Muscle of back (tissue), 11 donors: ENCODE measurements around the gene MFAP4. TPM values are rescaled to one million over a fixed set of nuclear protein-coding genes. Genes with fewer than 3 reads are reported as not detected.
"Not testable (repeated sequence)": the region's sequence is repeated elsewhere in the genome, so short reads cannot be mapped to it uniquely, and the experiment has no call there.

Experiments used
- DNase-seq, 3 donors: peaks; one replicate each; pipeline versions ENCODE4 v3.0.0 to v3.0.0-alpha.2; 2013
- polyA plus RNA-seq, 10 donors: library from polyadenylated mRNA; unstranded; fragments of 120-200 nt; gene quantifications; one replicate each; pipeline ENCODE4 v1.2.1, GENCODE V29; 2013; ENCODE audit not compliant: insufficient read length in 10 of 10

The MFAP4 gene
- polyA plus RNA-seq, 10 donors = 247 to 372 (median 275) TPM

DNA sequence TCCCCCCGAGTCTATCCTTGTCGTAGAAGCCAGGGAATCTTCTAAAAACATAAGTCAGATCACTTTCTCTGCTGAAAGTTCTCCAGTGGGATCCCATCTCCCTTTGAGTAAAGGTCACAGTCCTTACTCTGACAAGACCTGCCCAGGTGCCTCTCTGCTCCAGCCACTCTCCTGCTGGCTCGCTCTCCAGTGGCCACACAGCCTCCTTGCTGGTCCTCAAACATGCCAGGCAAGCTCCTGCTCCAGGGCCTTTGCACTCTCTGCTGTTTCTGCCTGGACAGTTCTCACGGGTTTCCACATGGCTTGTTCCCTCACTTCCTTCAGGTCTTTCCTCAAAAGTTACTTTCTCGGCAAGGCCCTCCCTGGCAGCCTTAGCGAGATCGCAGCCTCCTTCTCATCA lies 27.8 kb downstream of the MFAP4 start:
- no peak for DNase-seq

- no peak for DNase-seq
Measured at GRCh38 chr17:19357761-19358160, 29.2 kb downstream of the MFAP4 start.

- DNase-seq = no peak
Measured at GRCh38 chr17:19357351-19357750, 29.6 kb downstream of the MFAP4 start.

DNA sequence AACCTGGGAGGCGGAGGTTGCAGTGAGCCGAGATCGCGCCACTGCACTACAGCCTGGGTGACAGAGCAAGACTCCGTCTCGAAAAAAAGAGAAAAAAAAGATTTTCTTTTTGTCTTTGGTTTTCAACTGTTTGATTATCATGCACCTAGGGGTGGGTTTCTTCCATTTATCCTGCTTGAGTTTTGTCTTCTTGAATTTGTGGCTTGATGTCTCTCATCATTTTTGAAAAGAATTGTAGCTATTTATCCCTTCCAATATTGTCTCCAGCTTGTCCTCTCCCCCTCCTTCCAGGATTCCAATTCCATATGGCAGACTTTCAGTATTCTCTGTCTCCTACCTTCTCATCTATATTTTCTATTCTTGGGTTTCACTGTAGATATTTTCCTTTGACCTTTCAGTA lies 32.2 kb downstream of the MFAP4 start:
- DNase-seq = no peak

DNA sequence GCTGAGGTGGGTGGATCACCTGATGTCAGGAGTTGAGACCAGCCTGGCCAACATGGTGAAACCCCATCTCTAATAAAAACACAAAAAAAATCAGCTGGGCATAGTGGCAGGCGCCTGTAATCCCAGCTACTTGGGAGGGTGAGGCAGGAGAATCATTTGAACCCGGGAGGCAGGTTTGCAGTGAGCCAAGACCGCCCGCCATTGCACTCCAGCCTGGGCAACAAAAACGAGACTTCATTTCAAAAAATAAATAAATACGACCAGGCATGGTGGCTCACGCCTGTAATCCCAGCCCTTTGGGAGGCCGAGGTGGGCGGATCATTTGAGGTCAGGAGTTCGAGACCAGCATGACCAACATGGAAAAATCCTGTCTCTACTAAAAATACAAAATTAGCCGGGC lies 33.6 kb downstream of the MFAP4 start:
- DNase-seq = not testable (repeated sequence)

- no peak for DNase-seq
Measured at GRCh38 chr17:19348806-19349205, 38.2 kb downstream of the MFAP4 start.

- DNase-seq = no peak
Measured at GRCh38 chr17:19348081-19348650, 38.8 kb downstream of the MFAP4 start.

DNA sequence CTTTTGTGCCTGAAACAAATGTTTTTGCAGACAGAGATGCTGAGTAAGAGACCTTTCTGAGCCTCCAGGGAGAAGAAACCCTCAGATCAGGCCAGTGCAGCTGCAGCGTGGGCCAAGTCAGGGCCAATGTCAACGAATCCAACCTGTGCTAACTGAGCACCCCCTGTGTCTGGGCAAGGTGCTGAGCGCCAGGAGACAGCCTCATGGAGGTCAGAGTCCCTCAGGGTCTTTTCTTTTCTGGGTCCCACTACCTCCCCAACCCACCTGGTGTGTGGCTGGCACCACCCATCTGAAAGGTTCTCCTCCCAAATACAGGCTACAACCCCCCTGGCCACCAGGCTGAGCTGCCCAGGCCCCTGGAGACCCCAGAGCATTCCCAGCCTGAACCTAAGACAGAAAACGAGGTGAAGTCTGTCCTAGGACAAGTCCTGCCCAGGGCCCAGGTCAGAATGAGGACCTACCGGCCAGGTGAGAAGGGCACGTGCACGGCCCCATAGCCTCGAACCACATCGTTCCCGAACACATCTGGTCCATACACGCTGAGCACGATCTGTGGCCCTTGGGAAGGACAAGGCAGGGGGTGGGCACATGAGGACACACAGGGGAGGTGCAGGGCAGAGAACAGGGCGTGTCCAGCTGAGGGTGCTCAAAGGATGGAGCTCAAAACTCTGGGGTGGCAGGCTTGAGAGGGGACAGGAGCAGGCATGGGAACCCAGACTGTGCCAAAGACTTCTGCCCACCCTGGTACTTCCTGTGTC lies 39.5 kb downstream of the MFAP4 start:
- DNase-seq = no peak

- DNase-seq = peak; percentile 66 to 87 (median 75)
Measured at GRCh38 chr17:19346351-19347255, 40.4 kb downstream of the MFAP4 start.

DNA sequence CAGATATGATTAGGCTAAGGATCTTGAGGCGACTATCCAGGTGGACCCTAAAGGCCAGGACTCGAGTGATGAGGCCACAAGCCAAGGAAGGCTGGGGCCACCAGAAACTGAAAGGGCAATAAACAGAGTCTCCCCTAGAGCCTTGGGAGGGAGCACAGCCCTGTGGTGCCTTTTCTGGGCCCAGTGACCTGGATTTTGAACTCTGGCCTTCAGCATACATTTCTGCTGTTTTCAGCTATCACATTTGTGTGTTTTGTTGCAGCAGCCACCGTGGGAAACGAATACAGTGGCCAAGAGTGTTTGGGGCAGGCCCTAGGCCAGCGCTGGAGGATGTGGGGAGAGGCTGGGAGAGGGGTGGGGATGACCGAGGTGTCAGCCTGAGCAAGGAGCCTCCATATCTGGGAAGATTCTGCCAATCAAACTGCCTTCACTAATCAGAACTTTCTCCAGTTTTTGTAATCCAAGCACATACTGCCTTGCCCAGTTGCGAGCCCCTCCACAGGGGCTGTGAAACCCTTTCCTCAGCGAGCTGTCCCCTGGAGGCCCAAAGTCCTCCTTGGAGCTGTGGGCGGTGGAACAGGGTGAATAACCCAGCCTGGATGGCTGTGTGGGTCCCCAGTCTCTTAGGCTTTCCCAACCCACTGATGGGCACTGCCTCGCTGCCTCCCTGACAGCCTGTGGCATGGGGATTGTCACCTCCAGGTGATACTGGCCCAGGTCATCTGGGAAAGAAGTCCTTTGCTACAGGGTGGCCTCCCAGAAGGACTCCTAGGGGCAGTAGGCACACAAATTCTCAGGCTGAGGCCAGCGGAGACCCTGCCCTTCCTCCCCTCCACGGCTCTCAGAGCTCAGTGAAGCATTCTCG lies 41.3 kb downstream of the MFAP4 start:
- DNase-seq = no peak

DNA sequence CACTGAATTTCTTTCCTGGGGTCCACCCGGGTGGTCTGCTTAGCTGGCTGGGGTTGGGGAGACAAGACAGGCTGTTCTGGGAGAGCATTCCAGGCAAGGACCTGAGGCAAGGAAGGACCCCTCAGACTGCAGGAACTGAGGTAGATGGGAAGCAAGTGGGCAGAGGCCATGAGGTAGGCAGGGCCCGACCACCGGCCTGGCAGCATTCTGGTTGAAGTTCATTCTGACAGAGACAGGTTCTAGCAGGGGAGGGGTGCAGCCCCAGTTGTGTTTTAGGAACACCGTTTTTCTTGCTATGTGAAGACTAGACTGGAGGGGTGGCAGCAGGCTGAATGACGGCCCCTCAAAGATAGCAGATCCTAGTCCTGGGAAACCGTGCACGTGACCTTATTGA lies 41.9 kb downstream of the MFAP4 start:
- DNase-seq = no peak

GRCh38 chr17:19344311-19345066 lies 42.5 kb downstream of the MFAP4 start:
- no peak for DNase-seq

DNA sequence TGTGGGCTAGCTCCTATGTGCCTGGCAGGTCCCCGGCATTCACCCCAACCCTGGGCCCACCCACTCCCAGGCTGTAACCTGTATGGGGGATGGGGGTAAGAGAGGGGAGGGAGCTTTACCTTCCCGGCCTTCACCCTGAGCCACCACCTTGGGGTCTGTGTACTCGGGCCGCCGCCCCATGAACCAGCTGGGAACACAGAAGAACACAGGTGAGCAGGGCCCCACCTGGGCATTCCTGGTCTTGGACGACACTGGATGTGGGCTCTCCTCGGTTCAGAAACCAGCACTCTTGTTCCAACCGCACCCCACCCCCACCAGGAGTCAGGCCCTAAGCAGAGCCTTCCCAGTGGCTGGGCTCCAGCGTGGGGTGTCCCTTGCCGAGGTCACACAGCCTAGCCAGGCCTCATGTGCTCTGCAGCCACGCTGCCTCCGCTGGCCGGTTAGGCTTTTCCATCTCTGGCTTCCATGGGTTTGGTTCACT lies 43.3 kb downstream of the MFAP4 start:
- DNase-seq = no peak

DNA sequence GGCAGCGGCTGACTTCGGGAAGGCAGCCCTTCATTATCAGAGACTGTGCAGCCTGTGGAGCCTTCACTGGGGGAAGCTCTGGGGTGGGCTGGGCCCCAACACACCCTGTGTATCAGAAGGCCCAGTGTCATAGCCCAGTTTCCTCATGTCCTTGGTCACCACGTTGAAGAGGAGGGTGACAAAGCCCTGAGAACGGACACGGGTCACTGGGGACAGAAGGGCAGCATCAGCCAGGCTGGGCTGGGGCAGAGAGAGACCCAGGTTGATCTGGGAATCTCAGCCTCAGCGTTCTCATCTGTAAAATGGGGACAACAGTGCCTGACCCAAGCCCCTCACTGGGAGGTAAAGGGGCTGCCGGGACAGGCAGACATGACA lies 43.7 kb downstream of the MFAP4 start:
- no peak for DNase-seq

DNA sequence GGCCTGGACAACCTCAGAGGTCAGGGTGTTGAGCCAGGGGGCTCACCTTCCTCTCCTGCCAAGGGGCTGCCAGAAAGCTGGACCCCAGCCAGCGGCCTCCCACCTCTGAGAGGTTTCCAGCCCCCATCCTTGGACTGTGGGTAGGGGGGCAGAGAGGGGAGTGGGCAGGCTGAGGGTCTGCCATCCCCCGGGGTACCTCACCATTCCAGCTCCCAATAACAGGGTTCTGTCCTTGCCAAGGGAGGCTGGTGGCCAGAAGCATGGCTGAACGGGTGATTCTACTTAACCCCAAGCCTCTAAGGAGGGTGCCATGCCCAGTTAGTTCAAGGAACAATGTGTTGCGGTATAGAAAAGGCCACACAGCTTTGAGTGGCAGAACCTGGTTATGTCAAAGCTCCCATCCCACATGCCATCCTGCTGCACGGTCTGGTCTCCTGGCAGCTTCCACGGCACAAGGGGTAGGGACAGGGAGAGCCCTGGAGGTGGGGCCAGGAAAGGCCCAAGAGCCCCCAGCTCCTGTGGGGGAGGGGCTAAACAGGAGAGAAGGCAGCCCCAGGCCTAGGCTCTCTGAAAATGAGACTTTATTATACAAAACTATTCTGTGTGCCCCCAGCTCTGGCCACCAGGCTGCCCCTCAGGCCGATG lies 44.3 kb downstream of the MFAP4 start:
- no peak for DNase-seq

DNA sequence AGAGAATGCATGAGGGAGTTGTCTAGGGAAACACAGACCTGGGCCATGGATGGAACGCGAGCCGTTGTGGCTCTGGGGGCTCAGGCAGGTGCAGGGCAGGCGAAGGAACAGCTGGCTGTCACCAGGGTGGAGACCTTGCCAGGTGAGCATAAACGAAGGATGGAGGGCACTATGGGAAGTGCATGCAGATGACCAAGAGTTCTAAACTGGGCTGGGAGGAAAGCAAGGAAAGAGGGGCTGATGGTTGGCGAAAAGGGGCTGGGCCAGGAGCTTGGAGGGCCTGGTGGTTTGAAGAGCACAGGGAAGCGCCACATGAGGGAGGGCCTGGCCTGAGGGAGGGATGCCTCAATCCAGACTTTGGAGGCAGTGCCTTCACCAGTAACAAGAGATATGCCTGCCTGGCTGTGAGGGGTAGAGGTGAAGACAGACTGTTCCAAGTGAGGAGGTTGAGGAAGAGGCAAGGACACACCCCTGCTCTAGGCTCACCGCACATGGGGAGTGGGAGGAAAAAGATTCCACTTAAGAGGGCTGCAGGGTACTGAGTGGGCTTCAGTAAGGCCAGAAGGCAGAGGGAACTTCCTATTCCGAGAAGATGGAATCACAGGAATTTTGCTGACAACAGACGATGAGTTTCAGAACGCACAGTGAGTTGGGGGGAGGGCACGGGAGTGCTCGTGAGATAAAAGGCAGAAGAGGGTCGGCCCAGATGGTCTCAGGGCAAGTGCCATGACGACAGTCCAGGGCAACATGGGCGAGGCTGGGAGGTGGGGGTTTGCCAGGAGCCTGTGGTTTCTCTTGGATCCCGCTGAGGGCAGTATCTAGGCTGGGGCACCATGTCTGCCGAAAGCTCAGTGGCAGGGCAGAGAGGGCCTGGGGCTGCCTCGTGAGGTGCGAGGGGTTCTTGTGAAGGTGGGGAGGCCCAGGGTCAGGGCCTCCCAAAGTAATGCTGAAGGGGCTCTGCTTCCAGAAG lies 45.1 kb downstream of the MFAP4 start:
- DNase-seq = peak in 1 of 3 donors; percentile 60

DNA sequence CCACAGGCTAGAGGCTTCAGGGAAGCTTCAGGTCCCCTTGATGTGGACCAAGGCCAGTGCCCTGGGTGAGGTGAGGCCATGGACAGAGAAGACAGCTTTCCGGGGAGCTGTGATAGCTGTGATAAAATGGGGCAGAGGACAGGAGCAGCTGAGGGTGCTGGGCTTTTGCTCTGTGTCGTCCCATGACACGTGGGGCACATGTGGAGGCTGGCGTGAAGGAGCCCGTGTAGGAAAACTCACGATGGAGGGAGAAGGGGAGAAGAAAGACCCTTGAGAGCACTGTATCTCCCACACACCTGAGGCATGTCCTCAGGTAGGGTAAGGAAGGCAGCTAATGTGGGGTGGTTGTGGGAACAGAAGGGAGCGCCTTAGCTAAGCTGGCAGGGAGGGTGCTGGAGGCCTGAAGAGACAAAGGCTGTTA lies 45.8 kb downstream of the MFAP4 start:
- DNase-seq = no peak

DNA sequence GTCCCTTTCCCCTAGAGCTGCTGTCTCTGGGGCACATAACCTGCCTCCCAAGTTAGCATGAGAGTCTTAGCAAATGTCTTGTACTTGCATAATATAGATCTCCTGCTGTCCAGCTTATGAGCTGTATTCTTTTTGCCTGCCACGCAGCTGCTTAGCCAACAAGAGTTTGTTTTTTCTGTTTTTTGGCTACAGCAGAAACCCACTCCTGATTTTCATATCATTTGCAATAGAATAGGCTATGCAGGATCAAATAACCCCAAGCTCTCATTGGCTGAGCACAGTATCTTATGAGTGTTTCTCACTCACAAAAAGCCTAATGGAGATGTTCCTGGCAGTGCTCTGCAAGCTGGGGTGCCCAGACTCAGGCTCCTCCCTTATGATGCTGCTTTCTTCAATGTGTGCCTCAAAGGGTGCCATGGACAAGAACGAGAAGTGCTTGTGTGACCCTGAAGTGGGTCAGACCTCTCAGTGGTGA lies 47.6 kb downstream of the MFAP4 start:
- no peak for DNase-seq
